ENCODE measurements around the gene PTPRG.

Gene PTPRG

DNA sequence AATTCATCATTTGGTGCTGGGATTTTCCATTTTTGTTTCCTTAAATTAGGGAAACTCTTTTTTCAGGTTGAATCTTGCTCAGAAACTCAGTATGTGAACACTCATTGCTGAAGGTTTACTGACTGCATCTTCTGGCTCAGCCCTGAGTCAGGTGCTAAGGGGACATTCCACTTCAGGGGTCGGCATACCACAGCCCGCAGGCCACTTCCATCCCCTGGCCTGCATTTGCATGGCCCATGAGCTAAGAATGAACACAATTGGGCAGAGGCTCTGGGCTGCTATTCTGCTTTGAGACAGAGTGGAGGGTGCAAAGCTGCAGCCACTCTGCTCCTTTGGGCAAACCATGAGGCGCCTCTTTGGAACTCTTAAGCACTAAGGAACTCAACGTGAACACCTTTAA, 647.0 kb downstream of the PTPRG start:
- DNase-seq, result no peak

DNA sequence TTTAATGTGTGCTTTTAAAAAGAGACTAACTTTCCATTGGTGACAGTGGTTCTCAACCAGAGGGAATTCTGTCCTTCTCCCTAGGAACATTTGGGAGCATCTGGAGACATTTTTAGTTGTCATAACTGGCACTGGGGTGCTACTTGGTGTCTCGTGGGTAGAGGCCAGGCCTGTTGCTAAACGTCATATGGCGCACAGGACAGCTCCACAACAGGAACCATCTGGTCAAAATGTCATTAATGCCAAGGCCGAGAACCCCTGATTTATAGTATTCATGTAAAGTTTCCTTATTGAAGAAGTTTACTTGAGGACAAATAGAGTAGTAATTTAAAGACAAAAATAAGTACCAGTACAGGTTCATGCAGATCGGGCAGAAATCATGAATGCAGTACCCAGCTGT, 647.7 kb downstream of the PTPRG start:
- no peak for DNase-seq

DNA sequence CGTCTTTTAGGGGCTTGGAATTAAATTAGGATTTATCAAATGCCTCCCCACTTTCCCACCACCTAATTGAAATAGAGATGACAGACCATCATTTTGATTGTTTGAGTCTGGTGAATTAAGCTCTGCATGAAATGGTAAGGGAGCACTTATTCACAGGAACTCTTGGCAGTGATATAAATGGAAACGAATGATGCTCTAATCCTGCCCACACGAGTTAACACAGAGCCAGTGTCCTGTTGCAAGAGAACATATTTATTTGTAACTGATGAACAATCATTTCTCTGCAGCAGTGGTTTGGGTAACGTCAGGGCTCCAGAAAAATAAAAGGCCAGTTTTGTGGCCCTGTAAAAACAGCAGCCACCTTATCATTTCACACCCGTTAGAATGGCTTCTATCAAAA, 648.6 kb downstream of the PTPRG start:
- no peak for DNase-seq

DNA sequence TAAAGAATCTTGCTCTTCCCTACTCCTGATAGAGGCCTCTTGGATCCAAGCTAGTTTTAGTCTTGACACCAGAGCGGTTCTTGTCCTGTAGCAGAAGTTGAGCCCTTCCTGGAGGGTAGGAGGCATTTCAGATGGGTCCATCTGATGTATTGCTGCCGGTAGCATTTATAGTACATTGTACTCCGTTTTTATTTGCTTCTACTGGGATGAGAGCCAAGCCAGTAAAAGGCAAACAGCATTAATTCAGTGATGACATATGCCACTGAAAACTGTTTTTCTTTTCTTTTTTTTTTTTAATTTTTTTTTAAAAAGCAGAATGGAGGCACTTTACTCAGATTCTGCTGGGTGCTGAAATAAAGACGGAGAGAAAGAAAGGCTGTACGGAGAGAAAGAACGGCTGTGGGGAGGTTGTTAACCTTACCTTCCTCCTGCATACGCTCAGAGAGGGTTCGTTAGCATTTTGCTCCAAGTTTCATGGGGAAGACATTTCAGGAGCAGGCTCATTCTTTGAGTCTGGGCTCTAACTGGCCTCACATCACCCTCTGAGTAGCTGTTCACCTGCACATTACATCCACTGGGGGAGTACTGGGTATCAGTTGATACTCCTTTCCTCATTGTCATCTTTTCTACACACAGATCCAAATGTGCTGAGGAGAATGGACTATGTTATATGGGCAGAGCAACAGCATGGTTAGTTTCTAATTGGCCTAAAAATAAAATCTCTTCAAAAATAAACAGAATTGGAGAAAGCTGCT, 650.5 kb downstream of the PTPRG start:
- DNase-seq, result no peak

DNA sequence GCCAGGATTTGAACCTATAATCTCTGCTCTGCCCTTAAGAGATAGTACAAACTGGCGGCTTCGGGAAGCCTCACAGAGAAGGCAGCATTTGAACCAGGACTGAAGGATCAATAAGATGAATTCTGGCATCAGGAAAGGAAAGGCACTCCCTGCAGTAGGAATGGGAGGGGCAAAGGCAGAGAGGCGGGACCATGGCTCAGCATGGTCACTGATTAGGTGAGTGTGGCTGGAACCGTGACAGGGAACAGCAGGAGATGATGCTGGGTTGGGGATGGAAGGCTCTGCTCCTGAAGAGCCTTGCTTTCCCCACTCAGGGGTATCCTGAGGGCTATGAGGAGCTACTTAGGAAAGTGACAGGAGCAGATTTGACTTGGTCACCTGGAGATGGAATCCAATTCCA, 653.5 kb downstream of the PTPRG start:
- DNase-seq, result no peak

DNA sequence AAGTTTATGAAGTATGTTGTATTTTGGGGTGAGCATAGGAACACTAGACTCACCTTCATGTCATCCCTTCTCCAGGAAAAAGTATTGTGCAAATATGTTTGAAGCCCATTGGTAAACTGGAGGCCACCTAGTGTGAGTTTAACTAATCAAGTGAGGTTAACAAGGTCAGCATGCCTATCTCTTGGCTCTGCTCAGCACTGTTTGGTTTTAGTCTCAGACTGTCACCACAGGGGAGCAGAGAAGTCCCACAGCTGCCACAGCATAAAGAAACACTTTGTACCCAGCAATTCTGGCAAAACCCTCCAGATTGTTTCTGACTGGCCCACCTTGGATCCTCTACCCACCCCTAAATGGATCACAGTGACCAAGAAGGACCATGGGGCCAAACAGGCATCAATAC, 659.2 kb downstream of the PTPRG start:
- DNase-seq, result no peak

DNA sequence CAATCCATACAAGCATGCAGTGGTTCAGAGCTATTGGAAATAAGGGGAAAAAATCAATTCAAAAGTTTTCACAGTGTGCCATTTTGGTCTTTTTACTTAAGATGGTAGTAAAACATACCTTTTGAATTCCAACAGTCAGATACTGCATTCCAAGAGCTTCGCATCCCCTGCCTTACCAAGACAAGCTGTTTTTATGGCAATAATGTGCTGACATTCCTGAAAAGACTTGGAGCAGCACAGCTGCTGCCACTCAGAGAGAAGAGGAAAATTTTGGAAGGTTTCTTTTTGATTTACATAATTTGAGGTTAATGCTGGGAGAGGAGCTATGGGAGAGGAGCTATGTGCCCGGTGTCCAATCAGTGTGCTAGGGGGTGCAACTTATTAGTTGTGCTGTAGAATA, 663.7 kb downstream of the PTPRG start:
- no peak for DNase-seq

DNA sequence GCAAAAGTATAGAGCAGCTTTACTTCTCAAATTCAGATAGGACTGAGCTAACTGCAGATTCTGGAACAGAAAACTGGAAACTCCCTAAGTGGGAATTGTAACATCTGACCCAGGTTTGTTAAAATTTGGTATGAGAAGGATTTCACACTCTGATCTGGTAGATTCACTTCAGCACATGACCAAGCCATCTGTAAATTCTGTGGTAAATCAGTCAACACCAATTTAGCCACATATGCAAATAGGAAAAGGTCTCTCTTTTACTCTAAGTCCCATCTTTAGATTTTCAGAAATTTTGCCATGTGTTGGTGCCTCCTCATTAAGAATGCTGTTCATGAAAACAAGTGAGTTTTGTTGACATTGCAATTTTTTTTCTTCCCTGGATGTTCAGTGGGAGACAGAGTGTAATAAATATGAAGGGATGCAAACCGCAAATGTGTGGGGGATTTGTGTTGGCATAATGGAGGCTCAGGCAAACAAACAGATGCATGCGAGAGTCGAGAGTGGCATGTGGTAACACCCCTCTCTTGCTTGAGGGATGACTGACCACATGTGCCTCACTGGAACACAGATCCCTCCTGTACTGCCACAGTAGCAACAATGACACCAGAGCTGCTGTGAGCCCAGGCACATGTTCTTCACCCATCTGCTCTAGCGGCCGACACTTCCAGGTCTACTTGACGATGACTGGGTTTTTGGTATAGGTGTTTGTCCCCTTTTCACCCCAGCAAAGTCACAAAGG, 665.4 kb downstream of the PTPRG start:
- DNase-seq, result no peak

DNA sequence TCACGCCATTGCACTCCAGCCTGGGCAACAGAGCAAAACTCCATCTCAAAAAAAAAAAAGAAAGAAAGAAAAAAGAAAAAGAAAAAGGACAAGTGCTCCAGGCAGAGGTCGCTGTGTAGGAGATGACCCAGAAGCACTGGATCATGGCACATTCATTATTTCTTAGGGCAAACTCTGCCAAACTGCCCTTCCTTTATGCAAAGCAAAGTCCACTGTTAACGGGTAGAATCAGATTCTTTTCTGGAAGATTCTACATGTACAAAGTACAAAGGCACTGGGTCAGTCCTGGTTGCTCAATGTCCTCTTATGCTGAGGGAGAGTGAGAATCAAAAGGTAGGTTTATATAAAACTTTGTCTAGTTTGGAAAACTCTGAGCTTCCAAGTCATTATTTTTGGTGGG, 667.1 kb downstream of the PTPRG start:
- no peak for DNase-seq

DNA sequence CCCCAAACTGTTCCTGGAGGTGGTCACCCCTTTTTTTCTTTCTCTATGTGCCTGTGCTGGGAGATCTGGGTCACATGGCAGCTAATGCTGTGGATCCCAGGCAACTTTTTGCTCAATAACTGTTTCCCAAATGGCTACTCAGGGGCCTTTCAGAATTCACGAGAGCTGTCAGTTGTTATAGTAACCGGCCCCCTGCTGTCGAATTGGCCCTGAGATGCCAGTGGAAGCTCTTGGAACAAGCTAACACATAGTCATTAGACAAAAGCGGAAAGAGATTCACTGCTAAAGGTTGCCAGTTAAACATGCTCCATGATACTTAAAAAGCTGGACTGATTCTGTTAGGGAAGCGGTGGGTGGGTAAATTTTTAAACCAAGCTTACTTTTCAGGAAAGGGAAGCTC, 667.8 kb downstream of the PTPRG start:
- DNase-seq, result no peak

DNA sequence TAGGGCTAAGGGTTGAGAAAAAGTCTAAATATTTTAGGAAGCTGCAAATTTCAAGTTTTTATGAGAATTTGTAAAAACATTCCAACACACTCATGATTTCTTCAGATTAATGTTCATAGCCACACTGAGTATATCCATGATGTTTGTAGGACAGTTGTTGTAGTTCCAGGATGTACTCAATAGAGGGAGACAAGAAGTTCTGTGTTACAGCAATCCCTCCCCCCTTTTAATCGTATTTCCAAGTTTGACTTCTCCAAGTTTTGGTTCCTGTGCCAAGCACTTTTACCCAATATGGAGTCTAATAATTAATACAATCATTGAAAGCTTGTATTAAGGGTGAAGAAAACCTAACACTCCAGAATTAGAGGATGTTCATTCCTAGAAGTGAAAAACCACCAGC, 668.5 kb downstream of the PTPRG start:
- DNase-seq, result no peak

DNA sequence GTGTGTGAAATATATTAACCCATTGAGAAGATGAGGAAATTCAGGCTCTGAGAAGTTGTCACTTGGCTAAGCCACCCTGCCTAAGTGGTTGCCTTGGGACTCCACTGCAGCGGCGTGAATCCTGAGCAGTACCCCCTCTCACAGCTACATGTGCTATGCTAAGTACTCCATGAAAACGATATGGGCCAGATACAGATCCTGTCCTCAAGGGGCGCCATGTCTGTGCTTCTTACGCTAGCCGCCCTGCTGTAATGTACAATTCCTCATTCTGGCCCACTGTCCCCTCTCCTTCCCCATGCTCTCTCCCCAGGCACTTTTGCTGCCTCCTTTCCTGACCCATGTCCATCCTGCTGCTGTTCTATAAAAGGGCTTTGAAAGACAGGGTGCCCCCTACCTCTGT, 671.7 kb downstream of the PTPRG start:
- no peak for DNase-seq

DNA sequence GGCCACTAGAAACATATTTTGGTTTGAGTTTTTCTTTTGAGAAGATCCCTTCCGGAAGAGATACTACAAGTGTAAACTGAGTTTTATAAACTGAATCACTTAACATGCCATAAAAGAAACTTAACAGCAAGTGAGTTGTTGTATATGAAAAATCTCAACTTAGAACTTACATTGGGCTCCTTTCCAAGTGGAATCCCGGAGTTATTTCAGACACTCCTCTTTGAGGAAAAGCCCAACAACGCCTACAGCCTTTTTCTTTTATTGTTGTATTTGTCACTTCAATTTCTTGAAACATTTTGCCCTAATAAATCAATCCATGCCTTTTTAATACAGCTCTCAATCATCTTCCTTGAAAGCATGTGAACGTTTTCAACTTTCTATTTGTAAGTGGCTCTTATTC, 674.6 kb downstream of the PTPRG start:
- no peak for DNase-seq

DNA sequence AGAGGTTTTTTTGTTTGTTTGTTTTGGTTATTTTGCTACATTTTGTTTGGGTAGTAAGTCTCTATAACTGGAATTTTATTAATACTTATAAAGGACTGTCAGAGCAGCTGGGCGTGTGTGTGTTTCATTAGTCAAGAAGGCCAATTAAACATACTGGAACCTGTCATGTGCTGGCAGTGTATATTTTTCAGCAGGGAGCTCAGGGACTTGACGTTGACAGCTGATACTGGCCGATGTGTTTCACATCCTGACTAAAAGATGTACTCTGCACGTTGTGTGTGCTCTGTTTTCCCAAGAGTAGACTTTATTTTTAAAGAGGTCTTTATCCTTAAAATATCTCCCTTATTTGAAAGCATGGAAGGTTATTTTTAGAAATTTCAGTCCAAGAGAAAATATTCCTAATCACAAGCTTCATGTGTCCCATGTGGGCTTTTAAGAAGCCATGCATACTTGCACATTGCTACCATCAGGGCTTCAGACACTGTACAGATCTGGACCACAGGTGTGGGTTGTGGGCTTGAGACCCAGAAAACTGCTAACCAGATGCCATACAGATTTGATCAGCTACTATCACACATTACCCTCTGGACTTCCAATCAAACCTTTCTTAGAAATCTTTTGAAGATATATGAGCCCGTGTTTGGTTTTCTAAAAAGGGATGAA, 676.0 kb downstream of the PTPRG start:
- DNase-seq, result no peak

DNA sequence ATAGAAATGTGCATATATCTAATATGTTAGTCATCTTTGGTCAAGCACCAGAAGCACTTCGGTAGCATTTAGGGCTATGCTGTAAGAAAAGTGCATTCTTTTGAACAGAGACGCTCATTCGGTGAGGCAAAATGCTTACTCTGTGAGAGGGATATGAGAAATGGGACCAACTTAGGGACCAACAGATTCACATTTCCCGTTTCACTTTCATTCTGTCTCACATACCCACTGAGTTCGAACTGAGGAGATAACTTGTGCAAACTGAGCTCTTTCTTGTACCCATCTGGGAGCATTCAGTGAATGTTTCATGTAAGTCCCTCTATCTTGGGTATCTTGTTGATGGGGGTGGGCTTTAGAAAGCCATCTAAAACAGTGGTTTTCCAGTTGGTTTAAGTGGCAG, 676.6 kb downstream of the PTPRG start:
- no peak for DNase-seq

DNA sequence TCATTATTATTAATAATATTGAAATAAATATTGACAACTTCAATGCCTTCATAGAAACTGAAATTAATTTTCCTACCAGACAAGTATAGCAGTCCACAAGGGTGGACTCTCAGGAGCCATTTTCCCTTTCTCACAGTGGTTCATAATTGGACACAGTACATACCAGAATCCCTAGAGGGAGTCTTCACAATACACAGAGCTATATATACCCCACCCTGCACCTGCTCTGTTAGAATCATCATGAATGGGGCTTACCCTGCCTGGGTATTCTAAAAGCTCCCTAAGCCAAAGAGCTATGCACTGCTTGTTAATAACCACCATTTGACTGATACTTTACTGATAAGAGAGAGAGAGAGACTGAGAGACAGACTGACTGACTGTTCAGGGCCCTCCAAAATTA, 677.1 kb downstream of the PTPRG start:
- DNase-seq, result no peak

DNA sequence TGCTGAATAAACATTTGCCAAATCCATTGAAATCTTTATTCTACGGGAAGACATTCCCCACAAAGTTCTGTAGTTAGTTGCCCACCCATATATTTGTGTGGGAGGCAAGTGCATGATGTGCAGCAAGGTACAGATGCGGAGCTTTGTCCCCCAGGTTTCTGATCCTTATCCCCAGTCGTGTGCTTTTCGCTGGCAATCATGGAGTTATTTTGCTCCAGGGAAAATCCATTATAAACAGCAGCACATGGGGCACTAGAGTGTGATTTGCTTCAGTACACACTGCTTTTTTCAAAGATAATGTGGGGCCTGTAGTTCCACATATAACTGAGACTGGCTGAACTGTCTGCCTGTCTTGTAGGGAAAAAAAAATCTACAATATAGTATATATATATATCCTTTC, 679.9 kb downstream of the PTPRG start:
- no peak for DNase-seq

DNA sequence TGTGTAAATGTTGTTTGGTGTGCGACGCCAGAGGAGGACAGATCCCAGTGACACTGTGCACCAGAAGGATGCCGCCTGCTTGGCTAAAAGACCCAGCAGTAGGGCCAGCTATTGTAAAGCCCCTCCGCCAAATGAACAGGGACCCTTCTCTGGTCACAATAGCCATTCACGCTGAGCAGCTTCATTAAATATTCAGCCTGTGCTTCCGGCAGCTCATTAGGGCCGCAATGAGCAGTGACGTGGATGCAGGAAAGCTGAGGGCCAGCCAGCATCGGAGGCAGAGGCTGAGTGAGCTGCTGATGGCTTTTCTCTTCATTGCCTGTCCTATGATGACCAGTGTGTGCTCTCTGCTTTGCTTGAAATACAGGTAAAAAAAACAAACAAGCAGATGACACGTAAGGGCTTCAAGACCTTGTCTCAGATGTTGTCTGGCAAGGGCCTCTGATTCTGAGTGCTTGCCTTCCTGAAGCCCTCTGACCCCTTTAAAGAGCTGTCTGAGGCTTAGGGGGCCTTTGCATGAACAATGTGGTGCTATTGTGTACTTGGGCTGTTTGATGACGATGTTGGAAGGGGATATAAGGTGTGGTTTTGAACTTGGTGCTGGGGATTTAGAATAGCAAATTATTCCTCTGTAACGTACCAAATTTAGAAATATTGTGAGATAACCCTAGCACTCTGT, 681.6 kb downstream of the PTPRG start:
- no peak for DNase-seq

DNA sequence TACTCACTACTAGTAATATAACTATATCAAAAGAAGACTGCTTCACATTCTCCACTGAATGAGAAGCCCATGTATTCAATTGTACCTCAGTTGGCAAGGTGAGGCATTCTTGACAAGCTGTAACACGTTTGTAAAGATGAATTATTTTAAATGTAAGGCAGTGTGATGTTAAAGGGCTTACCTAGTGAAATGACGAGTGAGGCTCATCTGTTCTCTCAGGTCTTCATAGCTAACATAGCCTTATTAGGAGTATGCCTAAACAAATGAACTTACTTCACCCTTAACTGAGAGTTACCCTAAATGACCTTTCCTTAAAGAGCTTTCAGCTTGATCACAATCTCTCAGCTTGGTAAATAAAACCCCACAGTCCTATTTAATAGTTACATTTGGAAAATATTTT, 684.7 kb downstream of the PTPRG start:
- DNase-seq, result no peak

DNA sequence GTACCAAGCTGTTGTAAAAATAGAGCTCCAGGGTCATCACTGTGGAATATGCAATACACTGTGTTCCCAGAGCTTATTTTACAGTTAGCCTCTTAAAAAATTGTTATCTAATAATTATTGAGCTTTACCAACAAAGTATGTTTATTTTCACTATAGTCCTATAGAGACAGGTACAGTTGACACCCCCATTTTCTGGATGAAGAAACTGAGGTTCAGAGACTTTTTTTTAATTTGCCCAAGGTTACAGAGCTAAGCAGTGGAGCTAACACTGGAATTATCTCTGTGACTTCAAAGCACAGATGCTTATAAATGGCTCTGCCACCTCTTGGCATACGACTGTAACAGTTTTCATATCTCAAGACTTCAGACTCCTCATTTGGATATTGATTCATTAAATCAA, 685.6 kb downstream of the PTPRG start:
- DNase-seq, result no peak

DNA sequence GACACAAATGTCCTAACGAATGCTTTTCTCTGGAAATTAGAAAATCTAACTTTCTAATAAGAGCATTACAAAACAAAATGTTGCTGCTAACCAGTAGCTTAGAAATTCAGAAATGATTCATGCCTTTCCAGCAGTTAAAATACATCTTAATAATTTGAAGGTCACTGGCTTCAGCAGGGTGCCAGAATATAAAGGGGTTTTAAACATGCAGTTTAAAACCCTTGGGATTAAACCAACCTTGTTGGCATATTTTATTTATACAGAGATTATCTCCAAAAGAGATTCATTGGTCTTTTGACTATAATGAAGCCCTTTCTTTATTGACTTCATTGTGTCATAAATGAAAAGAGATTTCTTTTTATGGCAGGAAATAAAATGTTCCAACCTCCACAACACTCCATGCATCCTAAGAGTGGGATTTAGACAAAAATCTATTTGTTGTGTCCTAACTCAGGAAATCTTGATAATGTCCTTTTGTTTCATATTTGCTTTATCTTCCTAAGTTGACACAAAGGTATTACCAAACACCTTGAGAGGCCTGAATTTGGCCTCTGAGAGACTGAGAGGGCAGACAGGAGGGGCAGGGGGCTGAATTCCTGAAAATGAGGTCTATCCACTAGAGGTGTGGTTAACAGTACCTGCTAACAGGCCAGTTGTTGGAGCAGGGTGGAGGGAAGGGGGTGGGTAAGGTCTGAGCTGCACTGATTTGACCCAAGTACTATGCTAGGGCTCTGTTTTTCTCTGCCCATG, 687.5 kb downstream of the PTPRG start:
- no peak for DNase-seq

DNA sequence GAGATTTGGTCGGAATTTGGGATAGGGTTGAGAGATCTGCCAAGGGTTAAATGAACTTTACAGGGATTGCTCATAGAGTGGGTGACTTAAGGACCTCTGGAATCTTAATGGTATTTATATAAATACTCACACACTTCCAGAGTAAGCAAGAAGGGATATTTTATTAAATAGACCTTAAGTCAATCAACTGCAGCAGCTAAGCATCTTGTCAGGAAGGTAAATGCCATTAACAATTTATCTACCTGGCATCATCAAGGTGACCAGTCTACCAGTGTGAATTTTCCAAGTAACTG, 688.1 kb downstream of the PTPRG start:
- no peak for DNase-seq

DNA sequence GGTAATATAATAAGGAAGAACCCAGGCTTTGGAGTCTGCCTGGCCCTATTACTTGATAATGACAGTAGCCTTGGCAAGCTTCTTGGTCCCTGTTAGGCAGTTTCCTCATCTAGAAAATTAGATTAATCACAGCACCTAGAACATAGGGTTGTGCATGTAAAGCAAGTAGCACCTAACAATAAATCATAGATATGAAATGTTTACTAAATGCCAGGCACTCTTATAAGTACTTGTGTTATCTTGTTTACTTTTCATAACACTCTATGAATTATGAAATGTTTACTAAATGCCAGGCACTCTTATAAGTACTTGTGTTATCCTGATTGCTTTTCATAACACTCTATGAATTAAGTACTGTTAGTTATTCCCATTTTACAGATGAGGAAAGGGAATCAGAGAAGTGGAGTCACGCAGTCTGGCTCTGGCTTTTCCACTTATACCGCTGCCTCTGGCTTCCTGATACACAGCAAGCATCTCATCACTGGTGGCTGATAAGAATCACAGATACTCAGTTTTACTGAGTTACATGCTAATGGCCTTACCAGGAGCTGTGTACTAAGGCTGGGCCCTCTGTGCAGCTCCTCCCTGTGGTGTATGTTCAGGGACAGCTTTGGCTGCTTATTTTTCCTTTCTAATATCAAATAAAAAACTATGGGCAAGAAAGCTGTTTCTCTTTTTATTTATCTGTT, 688.6 kb downstream of the PTPRG start:
- DNase-seq, result no peak

Measured in activated CD4-positive, CD25-positive, alpha-beta regulatory T cell (primary cell).